NB4 (cell line): ENCODE data around the gene NEUROG1.
A peak's percentile ranks its signal among the peaks of the same experiment; 100 is the strongest.

ENCODE experiments used
- DNase-seq: peaks from one replicate; pipeline ENCODE4 v3.0.0; 2010; ENCODE audit warnings: low read depth
- H3K4me3 ChIP-seq: one replicate; pipeline ENCODE4 v1.5.1; 2011; ENCODE audit warnings: mild to moderate bottlenecking, low read depth, low read length, moderate library complexity
- MYC ChIP-seq: IDR thresholded peaks from 2 replicates; pipeline ENCODE4 v1.6.1; 2011; ENCODE audit warnings: low read depth, low read length
- POLR2A ChIP-seq: IDR thresholded peaks from 2 replicates; pipeline ENCODE4 v1.6.1; 2011; ENCODE audit warnings: mild to moderate bottlenecking; ENCODE audit not compliant: insufficient read length; ENCODE audit errors: extremely low read depth
- TF ChIP-seq, protein P1 (sequence below): IDR thresholded peaks from 2 replicates; pipeline ENCODE4 v1.6.1; 2011; ENCODE audit warnings: low read depth, low read length
- TF ChIP-seq, protein P2 (sequence below): IDR thresholded peaks from one replicate; pipeline ENCODE4 v1.5.1; 2012; ENCODE audit warnings: low read depth, low read length

The NEUROG1 gene

DNA sequence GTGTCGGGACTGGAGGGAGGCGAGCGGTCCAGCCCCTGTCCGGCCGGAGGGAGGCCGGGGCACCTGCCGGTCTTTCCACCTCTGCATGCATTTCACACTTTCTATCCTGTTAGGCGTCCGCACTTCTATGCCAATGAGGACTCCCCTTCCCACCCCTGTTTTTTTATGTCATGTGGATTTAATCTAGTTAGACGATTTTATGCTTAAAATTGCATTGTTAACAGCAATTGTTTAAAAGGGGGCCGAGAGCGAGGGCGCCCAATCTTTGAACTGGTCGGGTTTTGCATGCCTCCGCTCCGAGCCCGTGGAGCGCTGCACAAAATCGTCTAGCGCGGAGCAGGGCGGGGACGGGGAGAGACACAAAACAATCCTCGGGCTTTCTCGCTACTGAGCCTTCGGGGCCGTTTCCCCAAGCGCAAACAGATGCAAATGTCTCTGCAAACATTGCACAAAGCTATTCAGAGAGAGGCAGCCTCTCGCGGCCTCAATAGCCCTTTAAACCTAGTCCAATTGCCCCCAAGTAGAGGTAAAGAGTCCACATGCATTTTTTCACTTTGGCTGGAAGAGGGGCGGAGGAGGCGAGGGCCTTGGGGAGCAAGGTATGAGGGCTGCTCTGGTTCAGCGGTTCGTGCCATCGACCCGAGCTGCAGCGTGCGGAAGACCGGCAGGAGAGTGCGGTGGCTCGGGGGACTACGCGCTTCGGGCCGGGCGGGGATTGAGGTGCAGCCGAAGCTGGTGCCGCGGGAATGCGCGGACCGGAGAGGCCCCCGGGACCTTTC is 46.1 kb downstream of the NEUROG1 start:
- no peak for TF ChIP-seq POLR2A
- TF ChIP-seq, protein P1, sequence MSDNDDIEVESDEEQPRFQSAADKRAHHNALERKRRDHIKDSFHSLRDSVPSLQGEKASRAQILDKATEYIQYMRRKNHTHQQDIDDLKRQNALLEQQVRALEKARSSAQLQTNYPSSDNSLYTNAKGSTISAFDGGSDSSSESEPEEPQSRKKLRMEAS: no peak
- TF ChIP-seq MYC: no peak
- TF ChIP-seq, protein P2, sequence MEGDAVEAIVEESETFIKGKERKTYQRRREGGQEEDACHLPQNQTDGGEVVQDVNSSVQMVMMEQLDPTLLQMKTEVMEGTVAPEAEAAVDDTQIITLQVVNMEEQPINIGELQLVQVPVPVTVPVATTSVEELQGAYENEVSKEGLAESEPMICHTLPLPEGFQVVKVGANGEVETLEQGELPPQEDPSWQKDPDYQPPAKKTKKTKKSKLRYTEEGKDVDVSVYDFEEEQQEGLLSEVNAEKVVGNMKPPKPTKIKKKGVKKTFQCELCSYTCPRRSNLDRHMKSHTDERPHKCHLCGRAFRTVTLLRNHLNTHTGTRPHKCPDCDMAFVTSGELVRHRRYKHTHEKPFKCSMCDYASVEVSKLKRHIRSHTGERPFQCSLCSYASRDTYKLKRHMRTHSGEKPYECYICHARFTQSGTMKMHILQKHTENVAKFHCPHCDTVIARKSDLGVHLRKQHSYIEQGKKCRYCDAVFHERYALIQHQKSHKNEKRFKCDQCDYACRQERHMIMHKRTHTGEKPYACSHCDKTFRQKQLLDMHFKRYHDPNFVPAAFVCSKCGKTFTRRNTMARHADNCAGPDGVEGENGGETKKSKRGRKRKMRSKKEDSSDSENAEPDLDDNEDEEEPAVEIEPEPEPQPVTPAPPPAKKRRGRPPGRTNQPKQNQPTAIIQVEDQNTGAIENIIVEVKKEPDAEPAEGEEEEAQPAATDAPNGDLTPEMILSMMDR: no peak
- no peak overlapping the region for H3K4me3 ChIP-seq
- no peak for DNase-seq

DNA sequence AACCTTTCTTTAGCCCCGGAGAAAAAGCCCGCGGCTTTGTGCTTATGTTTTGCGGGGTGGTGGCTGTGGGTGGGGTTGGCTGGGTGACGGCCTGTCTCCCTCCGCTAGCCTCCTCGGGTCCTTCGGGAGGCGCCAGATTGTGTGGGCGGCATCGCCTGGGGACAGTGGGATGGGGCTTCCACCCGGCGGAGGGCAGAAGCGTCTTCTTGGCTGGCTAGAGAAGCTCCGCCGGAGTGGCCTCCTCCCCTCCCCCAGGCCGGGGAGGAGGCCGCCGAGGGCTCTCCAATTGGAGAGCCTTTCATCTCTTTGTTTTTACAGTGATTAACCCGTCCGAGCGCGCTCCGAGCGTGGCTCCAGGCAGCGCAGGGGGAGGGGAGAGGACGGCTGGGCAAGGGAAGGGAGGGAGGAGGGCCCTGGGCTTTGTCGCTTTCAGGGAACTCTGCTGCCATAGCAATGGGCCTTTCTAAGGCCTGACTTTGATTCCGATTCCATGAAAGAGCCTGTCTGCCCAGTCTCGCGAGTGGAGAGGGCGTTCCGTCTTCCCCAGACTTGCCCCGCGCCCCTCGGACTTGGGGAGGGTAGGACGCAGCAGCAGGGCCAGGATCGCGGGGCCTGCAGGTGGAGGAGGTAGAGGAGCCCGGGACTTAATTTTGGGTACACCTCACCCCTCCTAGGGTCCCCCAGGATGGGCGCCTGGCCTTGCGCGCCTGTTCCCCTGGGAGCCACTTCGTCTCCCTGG is 46.9 kb downstream of the NEUROG1 start:
- no peak overlapping the region for H3K4me3 ChIP-seq
- DNase-seq: peak; percentile 73
- TF ChIP-seq, protein P1: no peak
- TF ChIP-seq POLR2A (no peak), MYC (no peak)
- TF ChIP-seq, protein P2: no peak

DNA sequence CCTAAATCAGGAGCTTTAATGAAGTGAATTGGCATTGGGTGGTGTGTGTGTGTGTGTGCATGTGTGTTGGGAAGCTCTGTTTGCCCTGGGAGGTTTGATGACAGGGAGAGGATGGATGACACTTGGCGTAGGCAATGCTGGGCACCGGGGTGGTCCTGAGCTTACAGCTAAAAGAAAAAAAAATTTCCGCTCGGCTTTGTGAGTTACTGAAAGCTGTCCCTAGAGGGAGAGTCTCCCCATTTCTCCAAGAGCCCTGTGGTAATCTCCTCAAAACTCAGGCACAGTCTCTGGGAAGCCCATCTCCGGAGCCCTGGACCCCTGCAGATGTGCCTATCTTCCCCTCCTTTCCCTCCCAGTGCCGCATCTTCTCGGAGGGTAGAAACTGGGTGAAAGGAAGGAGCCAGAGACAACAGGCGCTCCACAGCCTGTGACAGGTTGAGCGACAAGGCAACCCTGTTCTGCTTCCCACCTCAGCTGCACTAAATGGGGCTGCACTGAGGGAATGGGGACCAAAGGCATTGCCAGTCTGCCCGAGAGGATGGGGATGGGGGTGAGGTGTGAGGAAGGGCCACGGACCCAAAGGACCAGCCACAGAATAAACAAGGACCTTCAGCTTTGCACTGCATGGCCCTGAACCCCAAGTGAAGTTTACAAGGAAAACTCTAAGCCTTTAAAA is 47.8 kb downstream of the NEUROG1 start:
- no peak for DNase-seq
- no peak overlapping the region for H3K4me3 ChIP-seq
- TF ChIP-seq MYC: no peak
- TF ChIP-seq POLR2A: no peak
- TF ChIP-seq, protein P2: no peak
- TF ChIP-seq, protein P1: no peak

DNA sequence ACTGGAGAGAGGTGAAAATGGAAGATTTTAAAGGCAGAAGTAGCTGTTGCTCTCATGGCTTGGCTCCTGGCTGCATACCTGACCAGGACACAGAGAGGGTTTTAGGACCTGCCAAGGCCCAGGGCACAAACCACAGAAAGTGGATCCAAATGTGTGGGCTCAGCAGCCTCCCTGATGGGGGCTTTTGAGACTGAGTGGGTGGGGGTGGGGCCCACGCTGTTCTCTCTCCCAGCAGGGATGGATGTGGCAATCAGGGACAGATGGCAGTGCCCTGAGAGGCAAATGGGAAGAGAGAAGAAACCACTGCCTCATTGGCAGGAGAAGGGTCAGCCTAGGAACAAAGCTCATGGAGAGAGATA is 48.7 kb downstream of the NEUROG1 start:
- no peak overlapping the region for H3K4me3 ChIP-seq
- no peak for DNase-seq
- TF ChIP-seq POLR2A: no peak
- TF ChIP-seq, protein P2: no peak
- TF ChIP-seq, protein P1: no peak
- no peak for TF ChIP-seq MYC

DNA sequence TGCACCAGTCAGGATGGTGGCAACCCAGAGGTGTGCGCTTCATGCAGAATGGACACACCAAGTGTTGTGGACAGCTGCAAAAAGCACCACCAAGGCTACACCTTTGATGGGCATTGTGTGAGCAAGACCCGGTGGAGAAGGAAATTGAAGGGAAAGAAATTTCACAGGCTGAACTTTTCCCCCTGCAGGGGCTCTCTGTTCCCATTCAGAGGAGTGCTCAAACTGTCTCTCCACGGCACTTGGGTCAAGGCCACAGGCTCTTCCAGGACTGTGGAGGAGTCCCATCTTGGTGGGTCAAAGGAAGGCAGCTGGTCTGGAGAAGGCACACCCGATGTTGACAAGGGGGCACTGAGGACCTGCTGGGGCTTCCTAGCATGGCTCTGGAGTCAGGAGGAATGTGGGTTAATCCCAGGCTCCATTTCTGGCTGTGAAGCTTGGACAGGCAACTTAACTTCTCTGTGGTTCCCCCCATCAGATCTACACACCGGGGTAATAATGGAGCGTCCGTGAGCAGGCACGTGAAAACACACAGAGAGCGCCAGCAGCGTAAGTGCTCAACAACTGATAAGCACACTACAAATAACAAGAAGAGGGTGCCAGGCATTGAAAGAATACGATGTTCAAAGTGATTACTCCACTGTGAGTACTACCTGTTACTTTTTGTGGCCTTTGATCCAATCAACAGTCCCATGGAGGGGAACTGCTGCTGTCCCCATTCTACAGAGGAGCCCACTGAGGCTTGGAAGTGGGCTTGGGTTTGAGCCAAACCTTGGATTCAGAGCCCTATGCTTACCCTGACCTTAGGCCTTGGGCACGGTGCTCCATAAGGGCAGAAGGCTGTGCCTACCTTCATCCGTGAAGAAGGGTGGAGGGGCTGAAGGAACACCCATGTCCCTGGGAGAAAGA is 49.4 kb downstream of the NEUROG1 start:
- DNase-seq: no peak
- TF ChIP-seq POLR2A (no peak), MYC (no peak)
- TF ChIP-seq, protein P2: no peak
- TF ChIP-seq, protein P1: no peak
- H3K4me3 ChIP-seq: no peak overlapping the region
